HepG2 (cell line): Measurements from ENCODE around the gene STRN3. TPM values are rescaled to one million over a fixed set of nuclear protein-coding genes. Genes with fewer than 3 reads are reported as not detected.

ENCODE experiments used
- ATAC-seq: fragments of 200-7000 bp; cut with Tn5 transposase; 3 replicates; pipeline ENCODE4 v1.9.1; 2020; ENCODE audit warnings: mild to moderate bottlenecking, moderate library complexity
- BruUV-seq: library from RNA; stranded (reverse); fragments of 400-500 nt; replicated peaks from 2 replicates; lab custom pipeline; 2021; lab: Mats Ljungman, UMichigan
- CTCF ChIA-PET: fragments of 300-600 bp; formaldehyde crosslinking; extraction: SDS; loops from one replicate; lab custom pipeline; 2021; ENCODE audit warnings: low total read pairs, inconsistent platforms, low intra/inter-chr PET ratio; lab: Yijun Ruan, JAX
- POLR2A ChIA-PET: fragments of 350-600 bp; sonication (Branson Sonifier 250); formaldehyde crosslinking; loops from one replicate; lab custom pipeline; 2020; ENCODE audit warnings: antibody characterized with exemption, inconsistent platforms; lab: Yijun Ruan, JAX
- DNase-seq: peaks from one replicate; pipeline ENCODE4 v3.0.0-alpha.2; 2015; ENCODE audit warnings: low spot score
- FAIRE-seq: peaks from 3 replicates; lab custom pipeline; 2011; peaks lifted over from hg19 to GRCh38; lab: Jason Lieb, UNC
- H2AFZ ChIP-seq: one replicate; pipeline ENCODE4 v1.6.1; 2011; ENCODE audit warnings: low read length, inconsistent platforms
- H3K27ac ChIP-seq: fragments of 300-600 bp; 3 replicates; pipeline ENCODE4 v1.8.0; 2011; ENCODE audit warnings: mixed run types, mild to moderate bottlenecking, mixed read lengths, low read length, inconsistent platforms; ENCODE audit not compliant: insufficient read depth; ENCODE audit errors: extremely low read length
- H3K27me3 ChIP-seq, 2 experiments: fragments of 200-600 bp in 1 of 2; 2 replicates in 1 of 2; 3 replicates in 1 of 2; pipeline versions ENCODE4 v1.6.0 to v1.8.0; 2011; ENCODE audit warnings: low read length in 2 of 2, mild to moderate bottlenecking in 2 of 2, moderate library complexity in 2 of 2, inconsistent platforms in 1 of 2; ENCODE audit not compliant: insufficient read depth in 2 of 2, control insufficient read depth in 1 of 2
- H3K36me3 ChIP-seq, 2 experiments: fragments of 200-600 bp in 1 of 2; replicated peaks in 1 of 2; 2 replicates in 1 of 2; 3 replicates in 1 of 2; pipeline versions ENCODE4 v1.5.1 to v1.8.0; 2011; ENCODE audit warnings: low read length in 2 of 2, inconsistent platforms in 1 of 2; ENCODE audit not compliant: insufficient read depth in 2 of 2, control insufficient read depth in 1 of 2
- H3K4me1 ChIP-seq: 2 replicates; pipeline ENCODE4 v1.5.1; 2012; ENCODE audit warnings: low read length, inconsistent platforms; ENCODE audit not compliant: insufficient read depth
- H3K4me2 ChIP-seq: 2 replicates; pipeline ENCODE4 v1.6.0; 2011; ENCODE audit warnings: low read depth, low read length, inconsistent platforms
- H3K4me3 ChIP-seq, 3 experiments: fragments of 200-600 bp in 1 of 3; sonication (generic), shearing (Covaris generic) in 1 of 3; replicated peaks in 1 of 3; 2 replicates each; pipeline ENCODE4 v1.5.1; 2011 to 2016; ENCODE audit warnings: low read length in 3 of 3, inconsistent platforms in 2 of 3, low read depth in 2 of 3, mild to moderate bottlenecking in 2 of 3, control low read depth in 1 of 3, mixed read lengths in 1 of 3; ENCODE audit not compliant: insufficient read depth in 1 of 3
- H3K79me2 ChIP-seq: one replicate; pipeline ENCODE4 v1.6.1; 2011; ENCODE audit warnings: low read length, inconsistent platforms; ENCODE audit not compliant: insufficient read depth
- H3K9ac ChIP-seq: 2 replicates; pipeline ENCODE4 v1.6.0; 2011; ENCODE audit warnings: mild to moderate bottlenecking, low read depth, low read length, inconsistent platforms; ENCODE audit not compliant: insufficient read depth
- H3K9me3 ChIP-seq: 2 replicates; pipeline ENCODE4 v1.5.1; 2012; ENCODE audit warnings: mild to moderate bottlenecking, low read length
- H4K20me1 ChIP-seq: 2 replicates; pipeline ENCODE4 v1.6.0; 2011; ENCODE audit warnings: inconsistent platforms, mild to moderate bottlenecking, low read length, moderate library complexity; ENCODE audit not compliant: insufficient read depth
- GATAD2A ChIP-seq: IDR thresholded peaks from 2 replicates; pipeline ENCODE4 v1.6.1; 2016
- HES4 ChIP-seq: sonication (generic); formaldehyde crosslinking; IDR thresholded peaks from 2 replicates; pipeline ENCODE4 v1.9.0; 2021; ENCODE audit warnings: mild to moderate bottlenecking, missing genetic modification reagents, borderline replicate concordance
- HMGA1 ChIP-seq: sonication (generic); formaldehyde crosslinking; conservative IDR thresholded peaks from 2 replicates; pipeline ENCODE4 v1.4.0; 2020; ENCODE audit warnings: missing genetic modification reagents
- POLR2AphosphoS2 ChIP-seq: IDR thresholded peaks from 2 replicates; pipeline ENCODE4 v1.6.1; 2011; ENCODE audit warnings: low read depth, low read length, improper control_type of control experiment
- RBFOX2 ChIP-seq: fragments of 200-400 bp; formaldehyde crosslinking; IDR thresholded peaks from 2 replicates; pipeline ENCODE4 v1.6.1; 2017; ENCODE audit warnings: low read depth, mild to moderate bottlenecking, low read length
- SYNCRIP ChIP-seq: fragments of 200-400 bp; formaldehyde crosslinking; IDR thresholded peaks from 2 replicates; pipeline ENCODE4 v1.6.1; 2018; ENCODE audit warnings: mild to moderate bottlenecking, low read depth, low read length; ENCODE audit not compliant: insufficient read depth
- TFDP2 ChIP-seq: sonication (generic); formaldehyde crosslinking; IDR thresholded peaks from 2 replicates; pipeline ENCODE4 v1.4.0; 2020; ENCODE audit warnings: missing genetic modification reagents
- ZBTB40 ChIP-seq, 2 experiments: fragments of 450-650 bp in 1 of 2; sonication (generic) in 1 of 2; formaldehyde crosslinking in 1 of 2; IDR thresholded peaks; 2 replicates each; pipeline versions ENCODE4 v1.6.1 to v1.8.0; 2016 to 2022; ENCODE audit warnings: antibody characterized with exemption in 1 of 2, mild to moderate bottlenecking in 1 of 2, missing genetic modification reagents in 1 of 2
- WGBS: methylation state at CpG from one replicate; pipeline ENCODE4 v1.1.6; 2017; ENCODE audit warnings: low lambda C conversion rate; 5-methylcytosine and 5-hydroxymethylcytosine counted together
- in situ Hi-C: cut with HindIII; loops from 2 replicates; pipeline ENCODE4 v1.10.0; 2017; ENCODE audit warnings: low pct_unique_long_range_greater_than_20kb; ENCODE audit not compliant: extremely low pct_ligation_motif_present
- intact Hi-C: fragments of 100-400 bp; cut with micrococcal nuclease; formaldehyde crosslinking; loops from one replicate; pipeline ENCODE4 v1.10.0; 2022; ENCODE audit not compliant: unreplicated experiment
- polyA plus RNA-seq, 8 experiments: library from polyadenylated mRNA; depleted of rRNA in 3 of 8; stranded (reverse) in 7 of 8; unstranded in 1 of 8; fragments of >200 nt; fragmentation: Illumina TruSeq in 4 of 8; extraction: Trizol in 4 of 8; gene quantifications; 2 replicates each; pipeline versions ENCODE4 v1.2.1 to v1.2.3, GENCODE V29; 2011 to 2016; ENCODE audit warnings: low read depth in 4 of 8, missing spikeins in 1 of 8, mixed read lengths in 1 of 8; ENCODE audit not compliant: insufficient read depth in 1 of 8
- total RNA-seq, 5 experiments: library from RNA; depleted of rRNA; stranded (reverse); fragments of >200 nt; fragmentation: Illumina TruSeq; extraction: Trizol; gene quantifications; 2 replicates each; pipeline ENCODE4 v1.2.3, GENCODE V29; 2016; ENCODE audit warnings: low read depth in 1 of 5
- TF ChIP-seq, protein P1 (sequence below): sonication (generic); formaldehyde crosslinking; conservative IDR thresholded peaks from 2 replicates; pipeline ENCODE4 v1.8.1; 2023; ENCODE audit warnings: missing genetic modification reagents

The STRN3 gene
- total and polyA plus RNA-seq, 2 of the 13 experiments (the other 11 are each of a cell fraction or from before 2014, with no cell fraction given): 49.4 to 123 TPM

DNA sequence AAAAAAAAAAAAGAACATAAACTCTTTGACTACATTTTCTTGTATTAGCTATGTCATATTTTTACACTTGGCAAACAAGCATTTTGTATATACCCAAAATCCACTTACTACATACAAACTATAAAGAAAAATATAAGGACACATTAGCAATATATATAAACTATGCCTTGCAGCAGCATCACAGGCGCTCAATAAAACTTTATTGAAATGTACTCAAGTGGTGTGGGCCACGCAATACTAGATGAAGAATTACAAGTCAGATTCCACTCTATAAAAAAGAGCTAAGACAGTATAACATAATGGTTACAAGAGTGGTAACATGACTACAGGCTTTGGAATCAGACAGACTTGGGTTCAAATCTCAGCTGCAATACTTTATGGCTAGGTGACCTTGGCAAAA is 3.8 kb downstream of the STRN3 start:
- ChIA-PET CTCF (no interaction called here), POLR2A (interaction anchor here (1.0 to 5.1 kb wide), 3 partner anchors 9 to 17 kb away, joined by 4 to 126 read pairs (median 5); no protein-coding TSS in a partner anchor)
- no peak for FAIRE-seq
- H3K9me3 ChIP-seq: no peaks in the 10 kb centered on the region
- no peak for ATAC-seq
- H2AFZ ChIP-seq: no peak overlapping the region
- H3K9ac ChIP-seq: no peak overlapping the region
- WGBS: 64% methylated on average over 2 of the region's 2 CpGs
- no peak for DNase-seq
- peaks cover 18 to 34% of the 10 kb centered on the region in 2 experiments for H3K36me3 ChIP-seq
- peaks cover 68% of the 10 kb centered on the region for H4K20me1 ChIP-seq
- H3K79me2 ChIP-seq: peaks cover 85% of the 10 kb centered on the region
- H3K27me3 ChIP-seq: peaks cover 0 to 5% of the 10 kb centered on the region in 2 experiments; a peak in 1 of 5 replicates
- H3K4me3 ChIP-seq: peak overlapping the region in 1 of 3 experiments; percentile 96; a peak in 1 of 6 replicates
- in situ Hi-C loops: loop anchor here (10.0 kb wide), 1 partner anchor 62 kb away; no protein-coding TSS in a partner anchor
- H3K4me1 ChIP-seq: peaks cover 62% of the 10 kb centered on the region
- no peak overlapping the region for H3K27ac ChIP-seq
- intact Hi-C loops: no loop called here
- peak overlapping the region; percentile 86 for H3K4me2 ChIP-seq
- no TSS peak for BruUV-seq
- TF ChIP-seq RBFOX2 (peak; percentile 51; the same call in 1 of the 2 replicates), SYNCRIP (no peak), HES4 (CRISPR knock-in tag) (no peak), HMGA1 (CRISPR knock-in tag) (no peak), TFDP2 (no peak), ZBTB40 (IDR thresholded peaks at IDR 0.05) (peak; percentile 91), ZBTB40 (CRISPR knock-in tag; IDR thresholded peaks at IDR 0.05) (peak; percentile 96), GATAD2A (CRISPR knock-in tag) (peak; percentile 11; the same call in 1 of the 2 replicates), POLR2AphosphoS2 (0 out of 2 replicates have a peak, but pooled peaks have one; percentile 41)
- TF ChIP-seq, protein P1, sequence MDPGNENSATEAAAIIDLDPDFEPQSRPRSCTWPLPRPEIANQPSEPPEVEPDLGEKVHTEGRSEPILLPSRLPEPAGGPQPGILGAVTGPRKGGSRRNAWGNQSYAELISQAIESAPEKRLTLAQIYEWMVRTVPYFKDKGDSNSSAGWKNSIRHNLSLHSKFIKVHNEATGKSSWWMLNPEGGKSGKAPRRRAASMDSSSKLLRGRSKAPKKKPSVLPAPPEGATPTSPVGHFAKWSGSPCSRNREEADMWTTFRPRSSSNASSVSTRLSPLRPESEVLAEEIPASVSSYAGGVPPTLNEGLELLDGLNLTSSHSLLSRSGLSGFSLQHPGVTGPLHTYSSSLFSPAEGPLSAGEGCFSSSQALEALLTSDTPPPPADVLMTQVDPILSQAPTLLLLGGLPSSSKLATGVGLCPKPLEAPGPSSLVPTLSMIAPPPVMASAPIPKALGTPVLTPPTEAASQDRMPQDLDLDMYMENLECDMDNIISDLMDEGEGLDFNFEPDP (CRISPR knock-in tag): no peak
